Measurements from ENCODE around the gene PDGFB. TPM values are rescaled to one million over a fixed set of nuclear protein-coding genes. Genes with fewer than 3 reads are reported as not detected.

The PDGFB gene
- total and polyA plus RNA-seq, 7 donors, result 1.4 to 9.6 (median 5.5) TPM

DNA sequence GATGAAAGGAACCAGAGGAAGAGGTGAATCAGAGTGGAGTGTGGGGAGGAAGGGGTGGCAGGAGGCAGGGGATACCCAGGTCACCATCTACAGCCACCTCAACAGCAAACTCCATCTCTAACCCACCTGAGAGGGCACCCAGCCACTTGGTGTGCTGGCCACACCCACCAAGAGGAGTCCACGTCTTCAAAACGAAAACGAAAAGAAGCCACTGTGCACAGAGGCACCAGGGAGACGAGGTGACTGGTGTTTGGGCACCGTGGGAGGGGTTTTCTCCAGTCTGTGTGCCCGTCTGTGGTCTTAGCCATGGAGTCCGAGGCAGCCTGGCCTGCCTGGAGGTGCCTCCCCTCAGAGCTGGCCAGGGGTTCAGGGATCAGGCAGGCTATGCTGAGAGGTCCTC, 20.2 kb downstream of the PDGFB start:
- Histone ChIP-seq H3K4me3 (no peak overlapping the region), H3K9me3 (no peaks in the 10 kb centered on the region), H3K36me3 (peaks cover 0 to 33% (median 0%) of the 10 kb centered on the region in 4 donors), H3K4me1 (no peaks in the 10 kb centered on the region), H3K27me3 (no peaks in the 10 kb centered on the region), H3K27ac (no peak overlapping the region)
- intact Hi-C loops (cut with DNase I), result no loop called here
- 57 to 75% methylated on average over 7 of the region's 7 CpGs for WGBS, 2 donors
- no peak for DNase-seq
- TF ChIP-seq EP300 (IDR thresholded peaks at IDR 0.05), result no peak

DNA sequence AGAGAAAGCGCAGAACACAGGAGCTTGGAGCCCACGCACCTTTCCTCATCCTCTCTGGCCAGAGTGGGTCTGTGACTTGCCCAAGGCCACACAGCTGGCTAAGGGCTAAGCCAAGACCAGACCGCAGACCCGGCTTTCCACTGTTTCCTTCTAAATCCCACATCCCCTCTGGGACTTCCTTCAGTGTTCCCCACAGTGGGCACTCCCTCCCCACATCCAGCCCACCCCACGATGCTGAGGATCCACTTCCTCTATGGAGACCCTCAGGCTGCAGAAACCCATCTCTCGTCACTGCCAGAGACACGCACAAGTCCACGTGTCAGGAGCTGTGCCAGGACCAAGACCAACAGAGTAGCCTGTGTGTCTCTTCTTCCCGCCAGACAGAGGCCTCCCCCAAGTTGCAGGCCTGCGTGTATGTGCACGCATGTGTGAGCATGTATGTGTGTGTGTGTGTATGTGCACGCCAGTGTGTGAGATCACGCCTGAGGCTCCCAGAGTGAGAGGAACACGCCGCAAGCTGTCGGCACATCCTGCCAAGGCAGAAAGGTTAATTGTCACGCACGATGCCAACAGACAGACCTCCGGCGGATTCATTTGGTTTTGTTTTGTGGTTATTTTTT, 21.6 kb downstream of the PDGFB start:
- H3K4me1 ChIP-seq, result no peaks in the 10 kb centered on the region
- no peaks in the 10 kb centered on the region for H3K9me3 ChIP-seq
- H3K27ac ChIP-seq, result no peak overlapping the region
- 69 to 72% methylated on average over 20 of the region's 20 CpGs for WGBS, 2 donors
- DNase-seq, result no peak
- TF ChIP-seq, protein P1, sequence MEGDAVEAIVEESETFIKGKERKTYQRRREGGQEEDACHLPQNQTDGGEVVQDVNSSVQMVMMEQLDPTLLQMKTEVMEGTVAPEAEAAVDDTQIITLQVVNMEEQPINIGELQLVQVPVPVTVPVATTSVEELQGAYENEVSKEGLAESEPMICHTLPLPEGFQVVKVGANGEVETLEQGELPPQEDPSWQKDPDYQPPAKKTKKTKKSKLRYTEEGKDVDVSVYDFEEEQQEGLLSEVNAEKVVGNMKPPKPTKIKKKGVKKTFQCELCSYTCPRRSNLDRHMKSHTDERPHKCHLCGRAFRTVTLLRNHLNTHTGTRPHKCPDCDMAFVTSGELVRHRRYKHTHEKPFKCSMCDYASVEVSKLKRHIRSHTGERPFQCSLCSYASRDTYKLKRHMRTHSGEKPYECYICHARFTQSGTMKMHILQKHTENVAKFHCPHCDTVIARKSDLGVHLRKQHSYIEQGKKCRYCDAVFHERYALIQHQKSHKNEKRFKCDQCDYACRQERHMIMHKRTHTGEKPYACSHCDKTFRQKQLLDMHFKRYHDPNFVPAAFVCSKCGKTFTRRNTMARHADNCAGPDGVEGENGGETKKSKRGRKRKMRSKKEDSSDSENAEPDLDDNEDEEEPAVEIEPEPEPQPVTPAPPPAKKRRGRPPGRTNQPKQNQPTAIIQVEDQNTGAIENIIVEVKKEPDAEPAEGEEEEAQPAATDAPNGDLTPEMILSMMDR (IDR thresholded peaks at IDR 0.05), result no peak
- TF ChIP-seq POLR2AphosphoS5 (IDR thresholded peaks at IDR 0.05), result no peak
- H3K36me3 ChIP-seq, result peaks cover 0 to 33% (median 0%) of the 10 kb centered on the region in 4 donors
- intact Hi-C loops (cut with DNase I), result no loop called here
- no peaks in the 10 kb centered on the region for H3K27me3 ChIP-seq
- no peak overlapping the region for H3K4me3 ChIP-seq

DNA sequence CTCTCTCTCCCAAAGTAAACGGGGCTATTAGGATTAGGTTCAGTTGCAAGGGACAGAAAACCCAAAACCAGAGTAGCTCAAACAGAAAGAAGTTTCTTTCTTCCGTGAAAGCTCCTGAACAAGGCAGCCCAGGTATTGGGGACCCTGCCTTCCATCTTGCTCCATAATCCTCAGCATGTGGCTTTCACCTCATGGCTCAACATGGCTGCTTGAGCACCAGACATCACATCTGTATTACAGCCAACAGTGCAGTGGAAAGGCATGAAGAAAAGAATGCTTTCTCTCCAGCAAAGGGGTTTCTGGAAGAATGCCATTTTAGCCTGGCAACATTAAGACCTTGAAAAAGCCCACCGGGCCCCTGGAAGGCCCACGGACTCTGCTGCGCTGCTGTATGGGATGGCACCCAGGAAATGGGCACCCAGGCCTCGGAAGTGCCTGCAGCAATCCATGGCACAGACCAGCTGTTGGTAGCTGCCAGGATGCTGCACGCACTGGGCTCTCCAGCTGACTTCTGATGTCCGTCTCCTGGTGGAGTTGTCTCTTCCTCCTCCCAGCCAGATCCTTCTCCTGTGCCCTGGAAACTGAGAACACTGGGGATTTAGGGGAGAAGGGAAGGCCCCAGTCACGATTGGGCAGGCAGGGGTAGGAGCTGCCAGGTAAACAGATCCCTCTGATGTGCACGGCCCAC, 22.6 kb downstream of the PDGFB start:
- intact Hi-C loops (cut with DNase I), result no loop called here
- Histone ChIP-seq H3K27me3 (no peaks in the 10 kb centered on the region), H3K4me1 (no peaks in the 10 kb centered on the region), H3K36me3 (peaks cover 0 to 27% (median 0%) of the 10 kb centered on the region in 4 donors), H3K4me3 (no peak overlapping the region), H3K9me3 (no peaks in the 10 kb centered on the region), H3K27ac (no peak overlapping the region)
- DNase-seq, result no peak
- TF ChIP-seq, protein P1 (IDR thresholded peaks at IDR 0.05), result no peak
- TF ChIP-seq POLR2AphosphoS5 (IDR thresholded peaks at IDR 0.05) (no peak), EP300 (IDR thresholded peaks at IDR 0.05) (no peak), POLR2A (IDR thresholded peaks at IDR 0.05) (no peak)
- WGBS, 2 donors, result 88 to 89% methylated on average over 10 of the region's 10 CpGs

DNA sequence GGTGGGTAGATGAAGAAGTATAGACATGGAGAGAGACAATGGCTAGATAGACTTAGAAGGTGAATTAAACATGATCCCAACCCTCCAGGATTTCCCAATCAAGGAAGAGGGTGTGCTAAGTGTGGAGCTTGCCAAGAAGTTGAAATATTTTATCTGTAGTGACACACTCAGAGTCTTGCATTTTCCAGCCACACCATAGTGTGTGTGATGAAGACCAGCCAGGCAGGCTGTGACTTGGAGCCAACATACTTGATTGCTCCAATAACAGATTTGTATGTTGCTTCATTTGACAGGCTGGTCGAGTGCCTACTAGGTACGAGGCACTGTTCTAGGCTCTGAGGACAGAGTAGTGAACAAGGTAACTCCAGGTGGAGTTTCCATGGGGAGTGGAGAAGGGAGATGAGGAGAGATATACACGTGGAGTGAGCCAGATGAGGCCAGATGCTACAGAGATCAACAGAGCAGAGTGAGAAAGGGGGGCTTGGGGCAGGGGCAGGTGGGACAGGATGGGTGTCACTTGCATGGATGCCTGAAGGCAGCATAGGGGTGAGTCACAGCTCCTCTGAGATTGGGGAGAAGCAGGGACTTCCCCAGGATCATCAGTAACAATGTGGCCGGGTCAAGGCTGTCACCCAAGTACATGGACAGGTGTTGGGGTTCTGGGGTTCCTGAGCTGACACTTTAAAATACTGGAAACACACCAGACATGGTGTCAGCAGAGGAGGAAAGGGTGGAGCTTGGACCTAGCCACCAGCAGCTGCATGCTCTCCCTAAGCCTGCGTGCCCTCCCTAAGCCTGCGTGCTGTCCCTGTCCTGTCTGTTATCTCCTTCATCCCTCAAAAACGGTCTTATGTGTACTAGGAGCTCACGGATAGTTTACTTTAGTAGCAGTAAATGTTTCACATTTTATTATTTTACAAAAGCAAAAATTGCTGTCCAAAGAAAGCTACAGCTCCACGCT, 23.6 kb downstream of the PDGFB start:
- peak; percentile 32 for DNase-seq
- TF ChIP-seq POLR2A (IDR thresholded peaks at IDR 0.05) (no peak), POLR2AphosphoS5 (IDR thresholded peaks at IDR 0.05) (no peak), EP300 (IDR thresholded peaks at IDR 0.05) (no peak)
- TF ChIP-seq, protein P1 (IDR thresholded peaks at IDR 0.05), result no peak
- Histone ChIP-seq H3K27me3 (no peaks in the 10 kb centered on the region), H3K4me3 (no peak overlapping the region), H3K4me1 (no peaks in the 10 kb centered on the region), H3K27ac (no peak overlapping the region), H3K36me3 (peaks cover 0 to 20% (median 0%) of the 10 kb centered on the region in 4 donors), H3K9me3 (no peaks in the 10 kb centered on the region)
- 50 to 67% methylated on average over 9 of the region's 9 CpGs for WGBS, 2 donors
- intact Hi-C loops (cut with DNase I), result no loop called here

DNA sequence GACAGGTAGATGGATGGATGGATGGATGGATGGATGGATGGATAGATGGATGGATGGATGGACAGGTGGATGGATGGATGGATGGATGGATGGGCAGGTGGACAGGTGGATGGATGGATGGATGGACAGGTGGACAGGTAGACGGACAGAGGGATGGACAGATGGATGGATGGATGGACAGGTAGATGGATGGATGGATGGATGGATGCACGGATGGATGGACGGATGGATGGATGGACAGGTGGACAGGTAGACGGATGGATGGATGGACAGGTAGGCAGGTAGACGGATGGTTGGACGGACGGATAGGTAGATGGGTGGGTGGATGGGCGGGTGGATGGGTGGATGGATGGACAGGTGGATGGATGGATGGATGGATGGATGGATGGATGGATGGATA, 24.3 kb downstream of the PDGFB start:
- Histone ChIP-seq H3K4me3 (no peak overlapping the region), H3K4me1 (no peaks in the 10 kb centered on the region), H3K36me3 (peaks cover 0 to 15% (median 0%) of the 10 kb centered on the region in 4 donors), H3K27me3 (peaks cover 0 to 3% (median 0%) of the 10 kb centered on the region in 3 donors), H3K27ac (no peak overlapping the region), H3K9me3 (no peaks in the 10 kb centered on the region)
- TF ChIP-seq EP300 (IDR thresholded peaks at IDR 0.05) (no peak), POLR2AphosphoS5 (IDR thresholded peaks at IDR 0.05) (no peak), POLR2A (IDR thresholded peaks at IDR 0.05) (no peak)
- TF ChIP-seq, protein P1 (IDR thresholded peaks at IDR 0.05), result no peak
- peak; percentile 37 for DNase-seq
- WGBS, 2 donors, result 95% methylated on average over 8 of the region's 8 CpGs
- intact Hi-C loops (cut with DNase I), result no loop called here

All from sigmoid colon (tissue), 7 donors.